ENCODE data around the gene MTMR2. TPM values are rescaled to one million over a fixed set of nuclear protein-coding genes. Genes with fewer than 3 reads are reported as not detected.

The MTMR2 gene
- total RNA-seq (10 to 100 TPM; 14.1 to 14.6 TPM), polyA plus RNA-seq (10 to 100 TPM; 10.2 to 11.8 (median 10.9) TPM), total RNA-seq (20.1 to 73.3 (median 31.7) reads per million in 6 experiments)

- DNase-seq (peak; percentile 8 to 65 (median 40)), ATAC-seq (peak; percentile 76 to 94)
- Mint-ChIP-seq H3K36me3 (peaks cover 0 to 6% (median 2%) of the 10 kb centered on the region in 3 donors), H3K27ac (peak within 1 kb of the TSS; percentile 89 to 100 (median 98)), H3K9me3 (no peaks in the 10 kb centered on the region), H3K4me3 (peak within 1 kb of the TSS; percentile 87 to 99 (median 97)), H3K4me1 (peaks cover 14 to 33% (median 29%) of the 10 kb centered on the region in 4 donors), H3K27me3 (peaks cover 0 to 10% (median 2%) of the 10 kb centered on the region in 5 donors)
- POLR2A ChIA-PET: interaction anchor here (0.8 kb wide), 1 partner anchor 856 kb away, joined by 3 read pairs; no protein-coding TSS in a partner anchor
Measured at GRCh38 chr11:95923728-95924413, at the start of gene MTMR2. Gene MTMR2, minus strand, starts transcription at chr11:95924107. Its CDS starts 153 bp downstream, at chr11:95923954.

GRCh38 chr11:95972060-95972459 is 48.2 kb upstream of the MTMR2 start:
- Mint-ChIP-seq H3K4me3 (no peak overlapping the region), H3K27ac (peak overlapping the region in 2 of 10 donors; percentile 38 to 67)
- POLR2A ChIA-PET: no interaction called here

GRCh38 chr11:95968585-95968984 is 44.7 kb upstream of the MTMR2 start:
- peaks cover 0 to 7% (median 2%) of the 10 kb centered on the region in 9 donors for H3K9me3 Mint-ChIP-seq
- H3K27me3 Mint-ChIP-seq: no peaks in the 10 kb centered on the region
- no peaks in the 10 kb centered on the region for H3K36me3 Mint-ChIP-seq
- no peak overlapping the region for H3K4me3 Mint-ChIP-seq
- POLR2A ChIA-PET: no interaction called here
- peaks cover 0 to 4% (median 2%) of the 10 kb centered on the region in 4 donors for H3K4me1 Mint-ChIP-seq
- DNase-seq: no peak
- no peak overlapping the region for H3K27ac Mint-ChIP-seq
- no peak for ATAC-seq

More at GRCh38 chr11:95972060-95972459, 48.2 kb upstream of the MTMR2 start:
- Mint-ChIP-seq H3K36me3 (peaks cover 0 to 11% (median 8%) of the 10 kb centered on the region in 3 donors), H3K4me1 (peaks cover 0 to 11% (median 2%) of the 10 kb centered on the region in 4 donors), H3K27me3 (no peaks in the 10 kb centered on the region), H3K9me3 (peaks cover 0 to 7% (median 2%) of the 10 kb centered on the region in 9 donors)
- no peak for ATAC-seq
- no peak for DNase-seq

GRCh38 chr11:95964281-95964680 is 40.4 kb upstream of the MTMR2 start:
- DNase-seq: no peak
- no peak overlapping the region for H3K4me3 Mint-ChIP-seq
- H3K36me3 Mint-ChIP-seq: no peaks in the 10 kb centered on the region
- ATAC-seq: no peak
- H3K4me1 Mint-ChIP-seq: no peaks in the 10 kb centered on the region
- H3K27ac Mint-ChIP-seq: no peak overlapping the region
- peaks cover 0 to 7% (median 2%) of the 10 kb centered on the region in 9 donors for H3K9me3 Mint-ChIP-seq
- H3K27me3 Mint-ChIP-seq: peaks cover 0 to 7% (median 0%) of the 10 kb centered on the region in 5 donors
- POLR2A ChIA-PET: no interaction called here

- Mint-ChIP-seq H3K27me3 (peaks cover 0 to 7% (median 0%) of the 10 kb centered on the region in 5 donors), H3K9me3 (no peaks in the 10 kb centered on the region), H3K4me3 (no peak overlapping the region), H3K36me3 (no peaks in the 10 kb centered on the region), H3K4me1 (no peaks in the 10 kb centered on the region), H3K27ac (no peak overlapping the region)
- ATAC-seq (no peak), DNase-seq (no peak)
- POLR2A ChIA-PET: no interaction called here
Measured at GRCh38 chr11:95961758-95962157, 37.9 kb upstream of the MTMR2 start.

GRCh38 chr11:95950905-95951304 is 27.0 kb upstream of the MTMR2 start:
- Mint-ChIP-seq H3K4me1 (no peaks in the 10 kb centered on the region), H3K9me3 (peaks cover 0 to 18% (median 9%) of the 10 kb centered on the region in 9 donors), H3K36me3 (peaks cover 2 to 34% (median 31%) of the 10 kb centered on the region in 3 donors), H3K4me3 (no peak overlapping the region), H3K27me3 (peaks cover 0 to 5% (median 4%) of the 10 kb centered on the region in 5 donors), H3K27ac (no peak overlapping the region)
- ATAC-seq (no peak), DNase-seq (no peak)
- POLR2A ChIA-PET: no interaction called here

- H3K27ac Mint-ChIP-seq: peak overlapping the region in 1 of 10 donors; percentile 43
- peaks cover 2 to 54% (median 51%) of the 10 kb centered on the region in 3 donors for H3K36me3 Mint-ChIP-seq
- ATAC-seq (no peak), DNase-seq (no peak)
- peaks cover 0 to 38% (median 25%) of the 10 kb centered on the region in 9 donors for H3K9me3 Mint-ChIP-seq
- POLR2A ChIA-PET: no interaction called here
- no peak overlapping the region for H3K4me3 Mint-ChIP-seq
- H3K4me1 Mint-ChIP-seq: no peaks in the 10 kb centered on the region
- peaks cover 0 to 5% (median 4%) of the 10 kb centered on the region in 5 donors for H3K27me3 Mint-ChIP-seq
Measured at GRCh38 chr11:95948637-95949036, 24.7 kb upstream of the MTMR2 start.

- Mint-ChIP-seq H3K4me3 (no peak overlapping the region), H3K36me3 (peaks cover 2 to 51% (median 51%) of the 10 kb centered on the region in 3 donors), H3K9me3 (peaks cover 0 to 36% (median 24%) of the 10 kb centered on the region in 9 donors), H3K27ac (no peak overlapping the region), H3K4me1 (peaks cover 0 to 1% (median 0%) of the 10 kb centered on the region in 4 donors), H3K27me3 (peaks cover 0 to 4% (median 3%) of the 10 kb centered on the region in 5 donors)
- no peak for DNase-seq
- POLR2A ChIA-PET: no interaction called here
- no peak for ATAC-seq
Measured at GRCh38 chr11:95944623-95945022, 20.7 kb upstream of the MTMR2 start.

GRCh38 chr11:95943546-95943945 is 19.6 kb upstream of the MTMR2 start:
- peaks cover 0 to 1% (median 0%) of the 10 kb centered on the region in 4 donors for H3K4me1 Mint-ChIP-seq
- no peak for DNase-seq
- POLR2A ChIA-PET: no interaction called here

GRCh38 chr11:95939091-95939490 is 15.2 kb upstream of the MTMR2 start:
- no peak overlapping the region for H3K27ac Mint-ChIP-seq
- H3K9me3 Mint-ChIP-seq: peaks cover 0 to 13% (median 3%) of the 10 kb centered on the region in 9 donors
- no peak for ATAC-seq
- H3K36me3 Mint-ChIP-seq: peaks cover 0 to 6% (median 3%) of the 10 kb centered on the region in 3 donors
- DNase-seq: no peak
- peaks cover 0 to 2% (median 0%) of the 10 kb centered on the region in 5 donors for H3K27me3 Mint-ChIP-seq
- no peak overlapping the region for H3K4me3 Mint-ChIP-seq
- POLR2A ChIA-PET: no interaction called here
- peaks cover 0 to 1% (median 0%) of the 10 kb centered on the region in 4 donors for H3K4me1 Mint-ChIP-seq

More at GRCh38 chr11:95943546-95943945, 19.6 kb upstream of the MTMR2 start:
- peaks cover 0 to 43% (median 42%) of the 10 kb centered on the region in 3 donors for H3K36me3 Mint-ChIP-seq
- no peak overlapping the region for H3K4me3 Mint-ChIP-seq
- H3K9me3 Mint-ChIP-seq: peaks cover 0 to 36% (median 18%) of the 10 kb centered on the region in 9 donors
- H3K27ac Mint-ChIP-seq: no peak overlapping the region
- H3K27me3 Mint-ChIP-seq: no peaks in the 10 kb centered on the region
- no peak for ATAC-seq

- no peak overlapping the region for H3K4me3 Mint-ChIP-seq
- POLR2A ChIA-PET: no interaction called here
- no peak overlapping the region for H3K27ac Mint-ChIP-seq
- peaks cover 0 to 12% (median 4%) of the 10 kb centered on the region in 9 donors for H3K9me3 Mint-ChIP-seq
- DNase-seq (no peak), ATAC-seq (no peak)
- H3K36me3 Mint-ChIP-seq: peaks cover 0 to 5% (median 4%) of the 10 kb centered on the region in 3 donors
- peaks cover 0 to 1% (median 0%) of the 10 kb centered on the region in 4 donors for H3K4me1 Mint-ChIP-seq
- H3K27me3 Mint-ChIP-seq: peaks cover 0 to 5% (median 0%) of the 10 kb centered on the region in 5 donors
Measured at GRCh38 chr11:95937358-95937757, 13.5 kb upstream of the MTMR2 start.

GRCh38 chr11:95933594-95933993 is 9.7 kb upstream of the MTMR2 start:
- no peak overlapping the region for H3K4me3 Mint-ChIP-seq
- DNase-seq: no peak
- peaks cover 0 to 7% (median 0%) of the 10 kb centered on the region in 5 donors for H3K27me3 Mint-ChIP-seq
- H3K36me3 Mint-ChIP-seq: peaks cover 2 to 28% (median 24%) of the 10 kb centered on the region in 3 donors
- H3K27ac Mint-ChIP-seq: no peak overlapping the region
- POLR2A ChIA-PET: no interaction called here
- ATAC-seq: no peak
- no peaks in the 10 kb centered on the region for H3K4me1 Mint-ChIP-seq
- peaks cover 9 to 41% (median 22%) of the 10 kb centered on the region in 9 donors for H3K9me3 Mint-ChIP-seq

GRCh38 chr11:95931916-95932315 is 8.0 kb upstream of the MTMR2 start:
- Mint-ChIP-seq H3K4me3 (no peak overlapping the region), H3K27ac (no peak overlapping the region)
- POLR2A ChIA-PET: no interaction called here

More at GRCh38 chr11:95931916-95932315, 8.0 kb upstream of the MTMR2 start:
- DNase-seq (no peak), ATAC-seq (no peak)
- Mint-ChIP-seq H3K36me3 (peaks cover 2 to 30% (median 24%) of the 10 kb centered on the region in 3 donors), H3K27me3 (peaks cover 0 to 14% (median 1%) of the 10 kb centered on the region in 5 donors), H3K9me3 (peaks cover 9 to 35% (median 22%) of the 10 kb centered on the region in 9 donors), H3K4me1 (no peaks in the 10 kb centered on the region)

All from naive thymus-derived CD8-positive, alpha-beta T cell (primary cell).